ENCODE results near the gene ATP8A2.

DNA sequence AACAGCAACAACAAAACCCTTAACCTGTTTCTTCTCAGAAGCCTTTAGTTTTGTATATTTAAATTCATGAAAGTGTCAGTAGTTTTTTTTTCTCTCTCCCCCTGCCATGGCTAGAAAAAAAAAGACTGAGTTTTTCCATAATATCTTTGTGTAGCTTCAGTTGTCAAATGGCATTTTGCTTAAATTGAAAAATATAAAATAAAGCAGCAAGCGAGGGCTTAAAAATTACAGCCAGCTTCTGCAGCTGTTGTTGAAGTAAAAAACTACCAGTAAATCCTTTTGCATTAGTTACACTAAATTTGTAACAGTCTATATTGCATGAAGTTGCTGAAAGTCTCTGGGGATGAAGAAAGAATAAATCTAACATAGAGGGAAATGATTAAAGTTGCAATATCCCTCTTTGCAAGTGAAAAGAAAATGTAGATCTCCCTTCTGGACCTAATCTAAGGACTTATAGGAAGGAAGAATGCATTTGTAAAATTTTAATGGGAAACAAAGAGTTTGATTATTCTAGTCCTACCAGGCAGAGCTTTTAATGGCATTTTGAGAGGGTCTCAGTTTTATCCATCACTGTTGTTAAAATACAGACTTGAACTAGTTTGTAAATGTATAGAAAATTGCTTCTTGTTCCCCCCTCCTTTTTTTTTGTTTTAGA is 215.7 kb downstream of the ATP8A2 start:
- TF ChIP-seq, protein P1, sequence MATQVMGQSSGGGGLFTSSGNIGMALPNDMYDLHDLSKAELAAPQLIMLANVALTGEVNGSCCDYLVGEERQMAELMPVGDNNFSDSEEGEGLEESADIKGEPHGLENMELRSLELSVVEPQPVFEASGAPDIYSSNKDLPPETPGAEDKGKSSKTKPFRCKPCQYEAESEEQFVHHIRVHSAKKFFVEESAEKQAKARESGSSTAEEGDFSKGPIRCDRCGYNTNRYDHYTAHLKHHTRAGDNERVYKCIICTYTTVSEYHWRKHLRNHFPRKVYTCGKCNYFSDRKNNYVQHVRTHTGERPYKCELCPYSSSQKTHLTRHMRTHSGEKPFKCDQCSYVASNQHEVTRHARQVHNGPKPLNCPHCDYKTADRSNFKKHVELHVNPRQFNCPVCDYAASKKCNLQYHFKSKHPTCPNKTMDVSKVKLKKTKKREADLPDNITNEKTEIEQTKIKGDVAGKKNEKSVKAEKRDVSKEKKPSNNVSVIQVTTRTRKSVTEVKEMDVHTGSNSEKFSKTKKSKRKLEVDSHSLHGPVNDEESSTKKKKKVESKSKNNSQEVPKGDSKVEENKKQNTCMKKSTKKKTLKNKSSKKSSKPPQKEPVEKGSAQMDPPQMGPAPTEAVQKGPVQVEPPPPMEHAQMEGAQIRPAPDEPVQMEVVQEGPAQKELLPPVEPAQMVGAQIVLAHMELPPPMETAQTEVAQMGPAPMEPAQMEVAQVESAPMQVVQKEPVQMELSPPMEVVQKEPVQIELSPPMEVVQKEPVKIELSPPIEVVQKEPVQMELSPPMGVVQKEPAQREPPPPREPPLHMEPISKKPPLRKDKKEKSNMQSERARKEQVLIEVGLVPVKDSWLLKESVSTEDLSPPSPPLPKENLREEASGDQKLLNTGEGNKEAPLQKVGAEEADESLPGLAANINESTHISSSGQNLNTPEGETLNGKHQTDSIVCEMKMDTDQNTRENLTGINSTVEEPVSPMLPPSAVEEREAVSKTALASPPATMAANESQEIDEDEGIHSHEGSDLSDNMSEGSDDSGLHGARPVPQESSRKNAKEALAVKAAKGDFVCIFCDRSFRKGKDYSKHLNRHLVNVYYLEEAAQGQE (IDR thresholded peaks at IDR 0.05; ENCODE audit: insufficient read depth in 1 of 2, low read depth in 2 of 2, low read length in 2 of 2) = no peak
- no peak for TF ChIP-seq SIN3A (IDR thresholded peaks at IDR 0.05; ENCODE audit: borderline replicate concordance, insufficient read depth, low read length)
- no peak for TF ChIP-seq POLR2AphosphoS5 (IDR thresholded peaks at IDR 0.05; ENCODE audit: low read depth, low read length)
- no peak for TF ChIP-seq TAF1 (IDR thresholded peaks at IDR 0.05; ENCODE audit: borderline replicate concordance, insufficient read depth, low read length)
- no peak for TF ChIP-seq FOXP2 (optimal IDR thresholded peaks at IDR 0.05; ENCODE audit: borderline replicate concordance, extremely low read depth, extremely low read length, insufficient read depth)

Data from PFSK-1 (cell line).